Measurements from ENCODE around the gene ZNF283. TPM values are rescaled to one million over a fixed set of nuclear protein-coding genes. Genes with fewer than 3 reads are reported as not detected.

The ZNF283 gene
- total RNA-seq, result 10 to 100 TPM in 1 of 4 donors, 1 to 10 TPM in 3; 5.7 to 10.5 (median 8.1) TPM

DNA sequence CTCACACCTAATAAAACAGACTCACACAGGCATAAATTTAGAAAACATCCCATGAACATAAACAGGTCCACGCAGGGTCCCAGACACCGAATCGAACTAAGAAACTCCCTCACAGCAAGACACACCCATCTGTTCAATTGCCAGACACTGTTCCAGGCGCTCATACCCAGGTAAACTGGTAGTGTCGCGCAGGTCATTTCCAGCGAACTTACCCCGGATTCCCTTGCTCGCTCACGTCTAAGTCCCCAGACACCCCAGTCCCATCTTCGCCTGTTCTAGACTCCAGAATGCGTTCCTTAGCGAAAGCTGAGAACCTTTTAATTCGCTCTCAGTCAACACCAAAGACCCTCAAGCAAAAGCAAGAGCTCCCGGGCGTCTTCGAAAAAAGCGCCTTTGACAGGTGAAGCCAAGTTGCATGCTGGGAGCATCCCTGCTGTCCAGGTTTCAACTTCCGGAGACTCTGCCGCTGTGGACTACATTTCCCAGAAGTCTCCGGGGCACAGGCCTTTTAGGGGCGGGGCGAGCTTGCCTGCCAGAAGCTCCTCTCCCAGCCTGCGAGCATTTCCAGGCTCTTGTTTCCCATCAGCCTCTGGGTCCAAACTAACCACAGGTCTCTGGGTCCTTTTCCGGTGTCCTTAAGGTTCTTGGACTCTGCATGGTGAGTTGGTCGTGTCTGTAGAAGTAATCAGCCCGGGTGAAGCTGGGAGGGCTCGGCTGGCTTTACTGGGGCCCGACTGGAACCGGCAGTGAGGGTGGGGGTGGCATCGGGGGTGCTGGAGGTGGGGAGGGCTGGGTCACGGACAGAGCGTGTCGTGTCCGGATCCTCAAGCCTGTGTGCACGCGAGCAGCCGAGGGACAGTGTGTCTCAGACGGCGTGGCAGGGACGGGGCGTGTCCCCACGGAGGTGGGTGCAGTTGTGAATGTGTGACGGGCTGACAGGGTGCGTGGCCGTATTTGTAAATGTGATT is at the start of gene ZNF283:
Gene ZNF283, plus strand, starts transcription at position 535 of the 968 bp plus-strand sequence. CDS start 6,184 bp downstream, outside the sequence.
- TF ChIP-seq, protein P1, sequence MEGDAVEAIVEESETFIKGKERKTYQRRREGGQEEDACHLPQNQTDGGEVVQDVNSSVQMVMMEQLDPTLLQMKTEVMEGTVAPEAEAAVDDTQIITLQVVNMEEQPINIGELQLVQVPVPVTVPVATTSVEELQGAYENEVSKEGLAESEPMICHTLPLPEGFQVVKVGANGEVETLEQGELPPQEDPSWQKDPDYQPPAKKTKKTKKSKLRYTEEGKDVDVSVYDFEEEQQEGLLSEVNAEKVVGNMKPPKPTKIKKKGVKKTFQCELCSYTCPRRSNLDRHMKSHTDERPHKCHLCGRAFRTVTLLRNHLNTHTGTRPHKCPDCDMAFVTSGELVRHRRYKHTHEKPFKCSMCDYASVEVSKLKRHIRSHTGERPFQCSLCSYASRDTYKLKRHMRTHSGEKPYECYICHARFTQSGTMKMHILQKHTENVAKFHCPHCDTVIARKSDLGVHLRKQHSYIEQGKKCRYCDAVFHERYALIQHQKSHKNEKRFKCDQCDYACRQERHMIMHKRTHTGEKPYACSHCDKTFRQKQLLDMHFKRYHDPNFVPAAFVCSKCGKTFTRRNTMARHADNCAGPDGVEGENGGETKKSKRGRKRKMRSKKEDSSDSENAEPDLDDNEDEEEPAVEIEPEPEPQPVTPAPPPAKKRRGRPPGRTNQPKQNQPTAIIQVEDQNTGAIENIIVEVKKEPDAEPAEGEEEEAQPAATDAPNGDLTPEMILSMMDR (IDR thresholded peaks at IDR 0.05; ENCODE audit: low read depth), result no peak

DNA sequence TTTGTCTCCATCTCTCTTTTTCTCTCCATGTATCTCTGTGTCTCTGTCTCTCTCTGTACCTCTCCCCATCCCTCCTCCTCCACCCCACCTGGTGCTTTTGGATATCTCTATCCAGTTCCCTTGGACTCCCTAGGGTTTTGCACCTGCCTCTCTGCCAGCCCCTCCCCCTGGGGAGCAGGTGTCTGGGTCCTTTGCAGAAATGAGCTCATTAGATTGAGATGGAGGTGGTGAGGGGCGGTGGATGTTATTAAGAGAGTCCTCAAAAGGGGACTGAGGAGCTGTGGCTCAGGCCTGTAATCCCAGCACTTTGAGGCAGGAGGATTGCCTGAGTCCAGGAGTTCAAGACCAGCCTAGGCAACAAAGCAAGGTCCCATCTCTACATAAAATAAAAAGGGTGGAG is 48.5 kb upstream of the ZNF283 start:
- TF ChIP-seq, protein P1 (IDR thresholded peaks at IDR 0.05; ENCODE audit: low read depth), result no peak

DNA sequence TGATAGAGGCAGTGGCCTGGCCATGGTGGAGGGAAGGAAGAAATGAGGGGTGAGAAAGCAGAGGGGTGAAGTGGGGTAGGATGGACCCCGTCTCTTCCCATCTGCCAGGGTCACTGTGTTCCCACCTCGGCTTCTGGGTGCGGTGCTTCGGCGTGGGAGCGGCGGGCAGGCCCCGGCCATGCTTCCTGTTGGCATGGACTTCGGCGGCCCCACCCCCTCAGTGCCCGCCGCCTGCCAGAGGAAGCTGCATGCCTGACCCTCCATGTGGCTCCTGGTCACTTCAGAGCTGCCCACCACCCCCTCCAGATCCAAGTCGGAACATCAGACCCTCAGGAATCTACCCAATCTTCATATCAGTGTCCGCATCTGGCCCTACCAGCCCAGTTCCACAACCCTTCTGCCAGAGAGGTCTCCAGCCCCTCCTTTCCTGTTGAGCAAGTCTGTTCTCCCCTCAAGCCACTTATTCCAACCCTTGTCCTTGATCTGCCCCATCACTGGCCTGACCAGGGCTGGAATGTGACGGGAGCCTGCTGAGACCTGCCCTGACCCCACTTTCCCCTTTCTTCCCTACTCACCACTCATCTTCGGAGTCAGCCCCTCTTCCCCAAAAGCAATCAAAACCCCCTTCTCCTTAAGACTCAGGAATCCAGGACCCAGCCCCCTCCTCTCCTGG is 47.8 kb upstream of the ZNF283 start:
- TF ChIP-seq, protein P1 (IDR thresholded peaks at IDR 0.05; ENCODE audit: low read depth), result no peak

- TF ChIP-seq, protein P1 (IDR thresholded peaks at IDR 0.05; ENCODE audit: low read depth), result no peak
Observed at GRCh38 chr19:43779820-43780219, 47.3 kb upstream of the ZNF283 start.

DNA sequence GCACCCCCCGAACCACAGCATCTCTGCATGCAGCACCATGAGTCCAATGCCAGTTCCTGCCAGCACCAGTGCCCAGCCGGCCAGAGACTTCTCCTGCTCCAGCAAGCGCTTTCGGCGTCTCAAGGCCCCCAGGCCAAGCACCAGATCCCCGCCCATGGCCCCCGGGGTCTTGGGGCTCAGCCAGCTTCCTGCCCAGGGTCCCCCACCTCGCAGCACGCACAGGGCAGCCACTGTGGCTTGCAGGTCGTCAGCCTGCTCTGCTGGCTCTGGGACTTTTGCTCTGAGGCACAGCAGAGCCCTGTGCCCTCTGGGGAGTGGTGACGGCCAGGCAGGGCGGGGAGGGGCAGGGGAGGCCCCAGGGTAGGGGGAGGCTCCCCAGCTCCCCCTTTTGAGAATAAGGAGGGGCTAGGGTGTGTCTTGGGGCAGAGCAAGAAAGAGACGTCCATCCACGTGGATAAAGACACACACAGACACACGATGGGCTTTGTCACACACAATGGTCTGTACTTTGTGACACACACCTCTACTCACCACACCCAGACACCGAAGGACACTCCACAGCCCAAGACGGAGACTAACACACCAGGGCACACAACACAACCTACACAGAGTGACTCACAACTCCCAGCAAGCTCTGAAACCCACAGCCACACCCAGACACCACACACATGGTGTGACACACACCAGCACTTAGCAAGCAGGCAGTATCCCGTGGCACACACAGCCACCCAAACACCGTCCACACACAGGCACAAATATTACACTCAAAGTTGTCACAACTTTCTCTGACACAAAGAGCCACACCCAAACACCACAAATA is 46.2 kb upstream of the ZNF283 start, which contains the start of gene KCNN4:
Gene KCNN4, minus strand, starts transcription at position 268 of the 820 bp plus-strand sequence. Its CDS starts 112 bp downstream, at position 156.
- TF ChIP-seq, protein P1 (IDR thresholded peaks at IDR 0.05; ENCODE audit: low read depth), result no peak

GRCh38 chr19:43781630-43782310 is 45.4 kb upstream of the ZNF283 start:
- TF ChIP-seq, protein P1 (IDR thresholded peaks at IDR 0.05; ENCODE audit: low read depth), result no peak
